ENCODE results near the gene WBP2NL.

The WBP2NL gene

GRCh38 chr22:41989246-41989645 is 9.3 kb upstream of the WBP2NL start:
- H3K27ac ChIP-seq (replicated peaks), result no peak overlapping the region
- no peaks in the 10 kb centered on the region for H3K27me3 ChIP-seq (ENCODE audit: insufficient read depth, poor library complexity, severe bottlenecking)
- no peak for TF ChIP-seq SPI1 (IDR thresholded peaks at IDR 0.05; ENCODE audit: borderline replicate concordance, low read depth)
- TF ChIP-seq POLR2AphosphoS5 (IDR thresholded peaks at IDR 0.05; ENCODE audit: low read depth), result no peak
- TF ChIP-seq REST (IDR thresholded peaks at IDR 0.05; ENCODE audit: insufficient replicate concordance, low read depth), result no peak
- TF ChIP-seq, protein P1, sequence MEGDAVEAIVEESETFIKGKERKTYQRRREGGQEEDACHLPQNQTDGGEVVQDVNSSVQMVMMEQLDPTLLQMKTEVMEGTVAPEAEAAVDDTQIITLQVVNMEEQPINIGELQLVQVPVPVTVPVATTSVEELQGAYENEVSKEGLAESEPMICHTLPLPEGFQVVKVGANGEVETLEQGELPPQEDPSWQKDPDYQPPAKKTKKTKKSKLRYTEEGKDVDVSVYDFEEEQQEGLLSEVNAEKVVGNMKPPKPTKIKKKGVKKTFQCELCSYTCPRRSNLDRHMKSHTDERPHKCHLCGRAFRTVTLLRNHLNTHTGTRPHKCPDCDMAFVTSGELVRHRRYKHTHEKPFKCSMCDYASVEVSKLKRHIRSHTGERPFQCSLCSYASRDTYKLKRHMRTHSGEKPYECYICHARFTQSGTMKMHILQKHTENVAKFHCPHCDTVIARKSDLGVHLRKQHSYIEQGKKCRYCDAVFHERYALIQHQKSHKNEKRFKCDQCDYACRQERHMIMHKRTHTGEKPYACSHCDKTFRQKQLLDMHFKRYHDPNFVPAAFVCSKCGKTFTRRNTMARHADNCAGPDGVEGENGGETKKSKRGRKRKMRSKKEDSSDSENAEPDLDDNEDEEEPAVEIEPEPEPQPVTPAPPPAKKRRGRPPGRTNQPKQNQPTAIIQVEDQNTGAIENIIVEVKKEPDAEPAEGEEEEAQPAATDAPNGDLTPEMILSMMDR (IDR thresholded peaks at IDR 0.05; ENCODE audit: insufficient read depth, low read length), result no peak
- TF ChIP-seq GABPA (IDR thresholded peaks at IDR 0.05; ENCODE audit: low read depth), result no peak
- no peak for DNase-seq (ENCODE audit: low read depth in 1 of 2, low spot score in 1 of 2)
- no peak overlapping the region for H3K4me3 ChIP-seq (replicated peaks; ENCODE audit: insufficient read depth, low read length)

GRCh38 chr22:41991111-41991510 is 7.5 kb upstream of the WBP2NL start:
- Histone ChIP-seq H3K27ac (replicated peaks) (no peak overlapping the region), H3K27me3 (ENCODE audit: insufficient read depth, poor library complexity, severe bottlenecking) (no peaks in the 10 kb centered on the region), H3K4me3 (replicated peaks; ENCODE audit: insufficient read depth, low read length) (no peak overlapping the region)
- no peak for DNase-seq (ENCODE audit: low read depth in 1 of 2, low spot score in 1 of 2)
- TF ChIP-seq POLR2AphosphoS5 (IDR thresholded peaks at IDR 0.05; ENCODE audit: low read depth) (no peak), SPI1 (IDR thresholded peaks at IDR 0.05; ENCODE audit: borderline replicate concordance, low read depth) (no peak), REST (IDR thresholded peaks at IDR 0.05; ENCODE audit: insufficient replicate concordance, low read depth) (no peak), GABPA (IDR thresholded peaks at IDR 0.05; ENCODE audit: low read depth) (no peak)
- TF ChIP-seq, protein P1 (IDR thresholded peaks at IDR 0.05; ENCODE audit: insufficient read depth, low read length), result no peak

GRCh38 chr22:41992496-41992895 is 6.1 kb upstream of the WBP2NL start:
- TF ChIP-seq POLR2AphosphoS5 (IDR thresholded peaks at IDR 0.05; ENCODE audit: low read depth) (no peak), SPI1 (IDR thresholded peaks at IDR 0.05; ENCODE audit: borderline replicate concordance, low read depth) (no peak), GABPA (IDR thresholded peaks at IDR 0.05; ENCODE audit: low read depth) (no peak), REST (IDR thresholded peaks at IDR 0.05; ENCODE audit: insufficient replicate concordance, low read depth) (no peak)
- TF ChIP-seq, protein P1 (IDR thresholded peaks at IDR 0.05; ENCODE audit: insufficient read depth, low read length), result no peak
- Histone ChIP-seq H3K4me3 (replicated peaks; ENCODE audit: insufficient read depth, low read length) (no peak overlapping the region), H3K27ac (replicated peaks) (no peak overlapping the region), H3K27me3 (ENCODE audit: insufficient read depth, poor library complexity, severe bottlenecking) (no peaks in the 10 kb centered on the region)
- DNase-seq (ENCODE audit: low read depth in 1 of 2, low spot score in 1 of 2), result no peak
